ENCODE measurements around the gene GSPT1. TPM values are rescaled to one million over a fixed set of nuclear protein-coding genes. Genes with fewer than 3 reads are reported as not detected.

Gene GSPT1
- total and polyA plus RNA-seq, 3 donors from 2014 or later, result 78.5 to 140 (median 83.9) TPM

GRCh38 chr16:11841026-11841425 lies 74.7 kb downstream of the GSPT1 start:
- no peak overlapping the region for H3K27ac ChIP-seq
- H3K36me3 ChIP-seq (ENCODE audit: low read depth, missing control alignments), result no peaks in the 10 kb centered on the region
- no peak for DNase-seq
- H3K4me3 ChIP-seq, result no peak overlapping the region
- 91 to 94% methylated on average over 7 of the region's 7 CpGs for WGBS, 2 donors
- TF ChIP-seq, protein P1, sequence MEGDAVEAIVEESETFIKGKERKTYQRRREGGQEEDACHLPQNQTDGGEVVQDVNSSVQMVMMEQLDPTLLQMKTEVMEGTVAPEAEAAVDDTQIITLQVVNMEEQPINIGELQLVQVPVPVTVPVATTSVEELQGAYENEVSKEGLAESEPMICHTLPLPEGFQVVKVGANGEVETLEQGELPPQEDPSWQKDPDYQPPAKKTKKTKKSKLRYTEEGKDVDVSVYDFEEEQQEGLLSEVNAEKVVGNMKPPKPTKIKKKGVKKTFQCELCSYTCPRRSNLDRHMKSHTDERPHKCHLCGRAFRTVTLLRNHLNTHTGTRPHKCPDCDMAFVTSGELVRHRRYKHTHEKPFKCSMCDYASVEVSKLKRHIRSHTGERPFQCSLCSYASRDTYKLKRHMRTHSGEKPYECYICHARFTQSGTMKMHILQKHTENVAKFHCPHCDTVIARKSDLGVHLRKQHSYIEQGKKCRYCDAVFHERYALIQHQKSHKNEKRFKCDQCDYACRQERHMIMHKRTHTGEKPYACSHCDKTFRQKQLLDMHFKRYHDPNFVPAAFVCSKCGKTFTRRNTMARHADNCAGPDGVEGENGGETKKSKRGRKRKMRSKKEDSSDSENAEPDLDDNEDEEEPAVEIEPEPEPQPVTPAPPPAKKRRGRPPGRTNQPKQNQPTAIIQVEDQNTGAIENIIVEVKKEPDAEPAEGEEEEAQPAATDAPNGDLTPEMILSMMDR (IDR thresholded peaks at IDR 0.05), result no peak
- no peak for TF ChIP-seq POLR2A (IDR thresholded peaks at IDR 0.05)
- no peaks in the 10 kb centered on the region for H3K27me3 ChIP-seq
- intact Hi-C loops (cut with DNase I; ENCODE audit: low total_unique reads), result no loop called here
- H3K9me3 ChIP-seq, result no peaks in the 10 kb centered on the region
- H3K4me1 ChIP-seq, result no peaks in the 10 kb centered on the region

GRCh38 chr16:11836650-11837244 lies 79.0 kb downstream of the GSPT1 start:
- H3K4me1 ChIP-seq, result no peaks in the 10 kb centered on the region
- DNase-seq, result no peak
- no peak overlapping the region for H3K4me3 ChIP-seq
- intact Hi-C loops (cut with DNase I; ENCODE audit: low total_unique reads), result no loop called here
- TF ChIP-seq, protein P1 (IDR thresholded peaks at IDR 0.05), result no peak
- 91 to 93% methylated on average over 6 to 7 of the region's 7 CpGs for WGBS, 2 donors
- H3K27ac ChIP-seq, result no peak overlapping the region
- H3K27me3 ChIP-seq, result no peaks in the 10 kb centered on the region
- H3K36me3 ChIP-seq (ENCODE audit: low read depth, missing control alignments), result no peaks in the 10 kb centered on the region
- H3K9me3 ChIP-seq, result no peaks in the 10 kb centered on the region

DNA sequence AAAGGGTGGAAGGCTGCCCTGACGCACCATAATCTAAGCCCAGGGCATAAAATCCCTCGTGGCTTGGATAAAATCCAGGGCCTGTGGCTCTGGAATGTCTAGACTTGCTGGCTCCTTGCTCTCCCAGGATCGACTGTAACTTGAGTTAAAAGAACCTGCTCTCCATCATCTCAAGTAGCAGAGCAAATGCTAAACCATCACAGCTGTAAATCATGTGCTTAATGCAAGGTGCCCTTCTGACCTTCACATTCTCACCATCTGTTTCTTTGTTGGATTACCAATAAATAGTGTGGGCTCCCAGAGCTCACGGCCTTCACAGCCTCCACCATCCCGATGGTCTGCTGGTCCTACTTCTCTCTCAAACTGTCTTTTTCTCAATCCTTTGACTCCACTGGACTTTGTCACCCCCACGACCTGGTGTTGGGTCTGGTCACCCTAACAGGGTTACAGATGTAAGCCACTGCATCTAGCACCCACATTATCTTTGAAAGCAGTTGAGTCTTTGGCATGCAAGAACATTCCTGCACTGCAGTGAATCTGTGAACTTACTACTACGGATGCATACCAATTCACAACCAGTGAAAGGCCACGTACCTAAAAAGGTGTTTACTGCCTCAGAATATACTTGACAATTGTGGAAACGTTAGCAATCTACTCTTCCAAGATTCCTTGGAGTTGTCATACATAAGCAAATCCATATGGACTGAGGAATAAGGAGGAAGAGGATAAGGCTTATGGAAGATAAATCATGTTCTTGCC lies 79.7 kb downstream of the GSPT1 start:
- TF ChIP-seq POLR2A (IDR thresholded peaks at IDR 0.05), result no peak
- TF ChIP-seq, protein P1 (IDR thresholded peaks at IDR 0.05), result no peak
- H3K9me3 ChIP-seq, result no peaks in the 10 kb centered on the region
- no peak overlapping the region for H3K27ac ChIP-seq
- no peak overlapping the region for H3K4me3 ChIP-seq
- DNase-seq, result no peak
- intact Hi-C loops (cut with DNase I; ENCODE audit: low total_unique reads), result no loop called here
- H3K4me1 ChIP-seq, result no peaks in the 10 kb centered on the region
- H3K27me3 ChIP-seq, result no peaks in the 10 kb centered on the region
- no peaks in the 10 kb centered on the region for H3K36me3 ChIP-seq (ENCODE audit: low read depth, missing control alignments)
- 30 to 44% methylated on average over 8 to 9 of the region's 9 CpGs for WGBS, 2 donors

GRCh38 chr16:11835309-11835708 lies 80.4 kb downstream of the GSPT1 start:
- WGBS, 2 donors, result 73 to 100% methylated on average over 3 to 4 of the region's 4 CpGs

More at GRCh38 chr16:11835309-11835708, 80.4 kb downstream of the GSPT1 start:
- H3K4me1 ChIP-seq, result no peaks in the 10 kb centered on the region
- no peaks in the 10 kb centered on the region for H3K27me3 ChIP-seq
- no peaks in the 10 kb centered on the region for H3K9me3 ChIP-seq
- H3K4me3 ChIP-seq, result no peak overlapping the region
- intact Hi-C loops (cut with DNase I; ENCODE audit: low total_unique reads), result no loop called here
- TF ChIP-seq, protein P1 (IDR thresholded peaks at IDR 0.05), result no peak
- no peak for DNase-seq
- no peak overlapping the region for H3K27ac ChIP-seq
- no peaks in the 10 kb centered on the region for H3K36me3 ChIP-seq (ENCODE audit: low read depth, missing control alignments)

Data from testis (tissue), 3 donors.